Thoracic aorta (tissue), 2 donors: Measurements from ENCODE around the gene IQCM. TPM values are rescaled to one million over a fixed set of nuclear protein-coding genes. Genes with fewer than 3 reads are reported as not detected.

ENCODE experiments used
- ATAC-seq: fragments of 150-250 bp; one replicate; pipeline ENCODE4 v1.8.0; 2017; ENCODE audit warnings: low read depth; ENCODE audit not compliant: insufficient number of reproducible peaks, low FRiP score
- DNase-seq: peaks from one replicate; pipeline ENCODE4 v3.0.0-alpha.2; 2020; ENCODE audit warnings: low spot score
- H3K27ac ChIP-seq, 2 donors: fragments of 200-600 bp; sonication (generic); 1 replicate in 1 of 2; 2 replicates in 1 of 2; pipeline ENCODE4 v1.5.1; 2016; ENCODE audit warnings: mild to moderate bottlenecking in 2 of 2, moderate library complexity in 2 of 2
- H3K27me3 ChIP-seq: fragments of 200-600 bp; sonication (generic); replicated peaks from 2 replicates; pipeline ENCODE4 v1.6.0; 2016; ENCODE audit warnings: mild to moderate bottlenecking; ENCODE audit not compliant: insufficient read depth
- H3K36me3 ChIP-seq: fragments of 200-600 bp; sonication (generic); one replicate; pipeline ENCODE4 v1.5.1; 2016
- H3K4me1 ChIP-seq, 2 donors: fragments of 200-600 bp; sonication (generic); 1 replicate in 1 of 2; 2 replicates in 1 of 2; pipeline versions ENCODE4 v1.5.1 to v1.6.0; 2016; ENCODE audit warnings: low read depth in 2 of 2, mild to moderate bottlenecking in 1 of 2; ENCODE audit not compliant: control insufficient read depth in 1 of 2
- H3K4me3 ChIP-seq: fragments of 200-600 bp; sonication (generic); 2 replicates; pipeline ENCODE4 v1.5.1; 2016; ENCODE audit warnings: mild to moderate bottlenecking
- H3K9me3 ChIP-seq: fragments of 200-600 bp; sonication (generic); 2 replicates; pipeline ENCODE4 v1.5.1; 2016
- total RNA-seq, 2 donors: library from RNA; depleted of rRNA; stranded (reverse); fragments of >200 nt; gene quantifications; one replicate each; pipeline versions ENCODE4 v1.1.0 to v1.2.3, GENCODE V29; 2016
- TF ChIP-seq, protein P1 (sequence below): fragments of 200-600 bp; sonication (generic); IDR thresholded peaks from one replicate; pipeline ENCODE4 v1.5.1; 2019; ENCODE audit warnings: antibody characterized with exemption

IQCM gene
- total RNA-seq, 2 donors from 2014 or later: not detected

- no peaks in the 10 kb centered on the region for H3K36me3 ChIP-seq
- no peaks in the 10 kb centered on the region for H3K9me3 ChIP-seq
- TF ChIP-seq, protein P1, sequence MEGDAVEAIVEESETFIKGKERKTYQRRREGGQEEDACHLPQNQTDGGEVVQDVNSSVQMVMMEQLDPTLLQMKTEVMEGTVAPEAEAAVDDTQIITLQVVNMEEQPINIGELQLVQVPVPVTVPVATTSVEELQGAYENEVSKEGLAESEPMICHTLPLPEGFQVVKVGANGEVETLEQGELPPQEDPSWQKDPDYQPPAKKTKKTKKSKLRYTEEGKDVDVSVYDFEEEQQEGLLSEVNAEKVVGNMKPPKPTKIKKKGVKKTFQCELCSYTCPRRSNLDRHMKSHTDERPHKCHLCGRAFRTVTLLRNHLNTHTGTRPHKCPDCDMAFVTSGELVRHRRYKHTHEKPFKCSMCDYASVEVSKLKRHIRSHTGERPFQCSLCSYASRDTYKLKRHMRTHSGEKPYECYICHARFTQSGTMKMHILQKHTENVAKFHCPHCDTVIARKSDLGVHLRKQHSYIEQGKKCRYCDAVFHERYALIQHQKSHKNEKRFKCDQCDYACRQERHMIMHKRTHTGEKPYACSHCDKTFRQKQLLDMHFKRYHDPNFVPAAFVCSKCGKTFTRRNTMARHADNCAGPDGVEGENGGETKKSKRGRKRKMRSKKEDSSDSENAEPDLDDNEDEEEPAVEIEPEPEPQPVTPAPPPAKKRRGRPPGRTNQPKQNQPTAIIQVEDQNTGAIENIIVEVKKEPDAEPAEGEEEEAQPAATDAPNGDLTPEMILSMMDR: no peak
- no peak overlapping the region for H3K27ac ChIP-seq
- DNase-seq (no peak), ATAC-seq (no peak)
- H3K4me1 ChIP-seq: no peaks in the 10 kb centered on the region
- no peak overlapping the region for H3K4me3 ChIP-seq
- no peaks in the 10 kb centered on the region for H3K27me3 ChIP-seq
These were observed 509.1 kb downstream of the IQCM start for GRCh38 chr4:149306537-149306936.
